Head of caudate nucleus (tissue), 42 donors: Measurements from ENCODE around the gene YIPF6.

Source experiments
- DNase-seq, 42 donors: peaks; one replicate each; pipeline versions ENCODE4 v3.0.0 to v3.0.0-alpha.2; 2020 to 2021; ENCODE audit warnings: mixed read lengths in 7 of 42
- intact Hi-C: fragments of 100-400 bp; cut with DNase I; formaldehyde crosslinking; loops from one replicate; pipeline ENCODE4 v1.15.0; 2022

YIPF6 gene

DNA sequence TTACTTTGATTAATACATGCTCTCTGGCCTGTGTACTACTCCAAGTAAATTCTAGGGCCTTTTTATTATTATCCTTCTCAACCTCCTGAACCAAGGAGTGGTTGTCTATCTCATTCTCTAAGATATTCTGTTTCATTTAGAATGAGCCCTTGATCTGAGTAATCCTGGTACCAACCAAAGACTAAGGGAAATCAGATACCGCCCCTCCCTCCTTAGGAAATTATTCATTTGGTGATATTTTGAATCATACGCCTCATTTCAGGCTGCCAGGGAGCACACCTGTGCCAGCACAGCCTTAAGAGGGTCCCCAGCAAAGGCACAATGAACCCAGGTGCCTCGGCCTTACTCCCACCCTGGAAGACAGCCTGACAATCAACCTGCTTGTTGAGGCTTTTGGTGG is 75.4 kb downstream of the YIPF6 start:
- intact Hi-C loops: no loop called here
- DNase-seq: no peak

DNA sequence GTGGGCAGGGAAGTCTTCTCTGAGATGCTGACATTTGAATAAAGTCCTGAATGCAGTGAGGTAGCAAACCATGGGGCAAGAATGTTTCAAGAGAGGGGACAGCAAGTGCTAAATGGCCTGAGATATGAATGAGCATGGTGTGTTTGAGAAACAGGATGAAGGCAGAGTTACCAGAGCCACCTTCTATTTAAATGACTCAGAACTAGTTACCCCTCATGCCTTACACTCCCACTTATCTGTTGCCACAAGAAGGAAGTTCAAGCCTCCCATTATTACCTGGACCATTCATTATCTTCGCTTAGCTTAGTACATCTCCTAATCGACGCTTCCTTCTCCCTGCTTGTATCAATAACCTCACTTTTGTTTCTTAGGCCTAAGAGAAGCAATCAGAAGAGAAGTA is 81.0 kb downstream of the YIPF6 start:
- DNase-seq: no peak
- intact Hi-C loops: no loop called here

DNA sequence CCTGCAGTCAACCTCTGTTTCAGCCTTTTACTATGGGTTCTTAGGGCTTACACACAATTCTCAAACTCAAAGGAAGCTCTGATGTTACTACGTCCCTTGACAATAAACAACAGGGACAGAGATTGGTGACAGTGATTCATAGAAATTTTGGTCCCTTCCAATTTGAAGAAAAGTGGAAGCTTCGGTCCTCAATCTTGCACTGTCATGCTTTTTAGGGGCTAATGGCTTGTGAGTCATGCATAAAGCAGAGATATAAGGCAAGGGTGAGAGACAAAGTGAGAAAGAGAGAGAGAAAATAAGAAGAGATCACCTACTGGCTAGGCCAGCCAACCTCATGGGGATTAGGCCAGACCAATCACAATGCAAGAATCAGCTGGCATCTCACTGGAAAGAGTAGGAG is 85.4 kb downstream of the YIPF6 start:
- DNase-seq: no peak
- intact Hi-C loops: no loop called here
